Measurements from ENCODE around the gene CLEC4G. TPM values are rescaled to one million over a fixed set of nuclear protein-coding genes. Genes with fewer than 3 reads are reported as not detected.

The CLEC4G gene
- total and polyA plus RNA-seq, 9 donors, result 0.27 to 1.4 (median 0.46) TPM; not detected in 1

DNA sequence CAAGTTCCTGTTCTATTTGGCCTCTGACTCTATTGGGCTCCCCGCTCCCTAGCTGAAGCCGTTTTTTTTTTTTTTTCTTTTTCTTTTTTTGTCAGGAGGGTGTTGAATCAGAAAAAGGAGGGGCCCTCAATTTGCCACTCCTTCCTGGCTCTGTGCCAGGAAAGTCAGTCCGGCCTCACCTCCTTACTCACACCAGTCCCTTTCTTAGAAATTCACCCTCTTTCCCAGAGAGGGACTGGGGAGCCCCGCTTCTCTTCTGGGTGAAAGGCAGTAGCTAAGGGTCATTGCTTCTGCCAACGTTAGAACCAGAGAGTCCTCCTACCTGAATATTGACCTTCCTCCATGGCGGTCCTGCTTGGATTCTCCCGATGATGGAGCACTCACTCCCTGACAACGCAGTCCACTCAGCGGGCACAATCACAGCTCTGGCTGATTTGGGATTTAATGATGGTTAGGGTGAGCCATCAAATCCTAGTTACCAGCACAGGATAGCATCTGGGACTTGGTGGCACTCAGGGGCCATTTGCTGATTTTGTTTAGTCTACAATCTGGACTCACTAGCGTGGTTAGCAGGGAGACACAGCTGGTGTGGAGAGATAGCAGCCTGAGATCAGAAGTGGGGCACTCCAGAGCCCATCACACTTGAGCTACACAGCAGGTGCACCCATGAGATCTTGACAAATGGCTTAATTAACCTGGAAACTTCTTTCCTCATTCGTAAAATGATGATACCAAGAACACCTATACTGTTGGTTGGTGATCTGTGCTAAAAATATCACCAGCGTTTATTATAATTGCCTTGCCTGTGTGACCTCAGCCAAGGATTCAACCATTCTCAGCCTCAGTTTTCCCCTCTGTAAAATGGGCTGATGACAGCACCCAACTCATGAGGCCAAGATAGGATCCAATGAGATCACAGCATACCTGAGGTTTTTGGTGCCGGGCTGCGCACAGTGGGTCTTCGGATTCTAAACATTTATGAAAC is 32.2 kb downstream of the CLEC4G start:
- Histone ChIP-seq H3K9me3 (no peaks in the 10 kb centered on the region), H3K4me3 (no peak overlapping the region), H3K4me1 (ENCODE audit: insufficient read depth) (no peaks in the 10 kb centered on the region), H3K36me3 (no peaks in the 10 kb centered on the region), H3K27me3 (no peaks in the 10 kb centered on the region), H3K27ac (no peak overlapping the region)
- intact Hi-C loops (cut with DNase I), result no loop called here
- TF ChIP-seq, protein P1, sequence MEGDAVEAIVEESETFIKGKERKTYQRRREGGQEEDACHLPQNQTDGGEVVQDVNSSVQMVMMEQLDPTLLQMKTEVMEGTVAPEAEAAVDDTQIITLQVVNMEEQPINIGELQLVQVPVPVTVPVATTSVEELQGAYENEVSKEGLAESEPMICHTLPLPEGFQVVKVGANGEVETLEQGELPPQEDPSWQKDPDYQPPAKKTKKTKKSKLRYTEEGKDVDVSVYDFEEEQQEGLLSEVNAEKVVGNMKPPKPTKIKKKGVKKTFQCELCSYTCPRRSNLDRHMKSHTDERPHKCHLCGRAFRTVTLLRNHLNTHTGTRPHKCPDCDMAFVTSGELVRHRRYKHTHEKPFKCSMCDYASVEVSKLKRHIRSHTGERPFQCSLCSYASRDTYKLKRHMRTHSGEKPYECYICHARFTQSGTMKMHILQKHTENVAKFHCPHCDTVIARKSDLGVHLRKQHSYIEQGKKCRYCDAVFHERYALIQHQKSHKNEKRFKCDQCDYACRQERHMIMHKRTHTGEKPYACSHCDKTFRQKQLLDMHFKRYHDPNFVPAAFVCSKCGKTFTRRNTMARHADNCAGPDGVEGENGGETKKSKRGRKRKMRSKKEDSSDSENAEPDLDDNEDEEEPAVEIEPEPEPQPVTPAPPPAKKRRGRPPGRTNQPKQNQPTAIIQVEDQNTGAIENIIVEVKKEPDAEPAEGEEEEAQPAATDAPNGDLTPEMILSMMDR (IDR thresholded peaks at IDR 0.05), result no peak
- TF ChIP-seq POLR2A (IDR thresholded peaks at IDR 0.05) (no peak), EP300 (IDR thresholded peaks at IDR 0.05) (no peak)
- DNase-seq, result no peak
- WGBS, 3 donors, result 51 to 58% (median 51%) methylated on average over 15 of the region's 15 CpGs

DNA sequence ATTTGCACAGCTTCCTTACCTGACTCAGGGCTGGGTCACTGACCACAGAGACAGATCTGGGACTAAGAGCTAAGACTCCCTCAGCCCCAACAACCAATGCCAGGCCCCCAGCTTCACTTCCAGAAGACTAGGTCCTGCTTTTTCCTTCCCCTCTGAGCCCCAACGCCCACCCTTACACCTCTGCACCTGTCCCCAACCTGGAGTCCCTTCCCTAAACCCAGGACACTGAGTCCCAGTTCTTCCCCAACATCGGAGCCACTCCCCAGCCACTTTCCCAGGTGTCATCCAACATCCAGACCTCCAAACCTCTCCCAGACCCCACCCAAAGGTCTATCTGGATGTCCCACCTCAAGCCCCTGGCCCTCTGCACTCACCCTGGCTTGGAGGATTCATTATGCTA is 32.9 kb downstream of the CLEC4G start:
- Histone ChIP-seq H3K9me3 (no peaks in the 10 kb centered on the region), H3K4me3 (no peak overlapping the region), H3K4me1 (ENCODE audit: insufficient read depth) (no peaks in the 10 kb centered on the region), H3K27me3 (no peaks in the 10 kb centered on the region), H3K27ac (no peak overlapping the region), H3K36me3 (no peaks in the 10 kb centered on the region)
- WGBS, 3 donors, result 21 to 41% (median 32%) methylated on average over 2 of the region's 2 CpGs
- intact Hi-C loops (cut with DNase I), result no loop called here
- TF ChIP-seq POLR2A (IDR thresholded peaks at IDR 0.05) (no peak), EP300 (IDR thresholded peaks at IDR 0.05) (no peak)
- TF ChIP-seq, protein P1 (IDR thresholded peaks at IDR 0.05), result no peak
- DNase-seq, result no peak

DNA sequence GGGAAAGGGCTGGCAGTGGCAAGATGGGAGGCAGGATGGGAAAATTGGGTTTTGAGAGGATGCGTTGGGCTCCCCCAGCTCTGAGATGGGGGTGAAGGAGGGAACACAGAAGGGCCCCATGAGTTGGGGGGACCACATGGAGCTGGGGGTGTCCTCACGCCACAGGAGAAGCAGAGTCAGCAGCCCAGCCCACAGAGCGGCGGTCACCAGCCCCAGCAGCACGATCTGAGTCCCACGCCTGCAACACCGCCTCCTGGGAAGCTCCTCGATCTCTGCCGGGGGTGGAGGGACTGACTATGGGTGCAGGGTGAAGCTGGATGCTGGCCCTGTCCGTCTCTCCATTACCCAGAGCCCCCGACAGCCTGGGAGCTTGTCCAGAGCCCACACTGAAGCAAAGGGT is 33.3 kb downstream of the CLEC4G start:
- Histone ChIP-seq H3K4me1 (ENCODE audit: insufficient read depth) (no peaks in the 10 kb centered on the region), H3K4me3 (no peak overlapping the region), H3K27ac (no peak overlapping the region), H3K27me3 (no peaks in the 10 kb centered on the region), H3K9me3 (no peaks in the 10 kb centered on the region), H3K36me3 (no peaks in the 10 kb centered on the region)
- 18 to 27% (median 19%) methylated on average over 11 of the region's 11 CpGs for WGBS, 3 donors
- no peak for DNase-seq
- TF ChIP-seq POLR2A (IDR thresholded peaks at IDR 0.05) (no peak), EP300 (IDR thresholded peaks at IDR 0.05) (no peak)
- TF ChIP-seq, protein P1 (IDR thresholded peaks at IDR 0.05), result no peak
- intact Hi-C loops (cut with DNase I), result no loop called here

DNA sequence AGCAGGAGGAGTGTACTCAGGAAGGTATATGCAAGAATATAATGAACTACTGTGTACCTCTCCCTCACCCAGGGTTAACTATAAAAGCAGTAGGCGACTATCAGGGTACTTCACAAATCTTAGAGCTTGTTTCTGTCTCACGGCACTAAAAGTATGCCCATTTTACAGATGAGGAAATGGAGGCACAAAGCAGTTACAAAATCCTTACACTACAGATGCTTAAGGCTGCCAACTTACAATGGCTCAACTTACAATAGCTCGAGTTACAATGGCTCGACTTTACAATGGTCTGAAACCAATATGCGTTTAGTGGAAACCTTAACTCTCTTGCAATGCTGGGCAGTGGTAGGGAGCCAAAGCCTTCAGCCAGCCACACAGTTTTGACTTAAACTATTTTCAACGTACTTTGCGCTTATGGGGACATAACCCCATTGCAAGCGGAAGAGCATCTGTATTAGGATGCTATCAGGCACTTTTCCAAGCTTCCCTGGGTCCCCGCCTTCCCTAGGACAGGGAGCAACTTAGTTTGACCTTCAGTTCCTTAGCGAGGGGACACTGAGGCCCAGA is 34.1 kb downstream of the CLEC4G start:
- no peaks in the 10 kb centered on the region for H3K9me3 ChIP-seq
- H3K27ac ChIP-seq, result no peak overlapping the region
- no peaks in the 10 kb centered on the region for H3K27me3 ChIP-seq
- DNase-seq, result no peak
- intact Hi-C loops (cut with DNase I), result no loop called here
- TF ChIP-seq, protein P1 (IDR thresholded peaks at IDR 0.05), result no peak
- TF ChIP-seq POLR2A (IDR thresholded peaks at IDR 0.05), result no peak
- no peak for TF ChIP-seq EP300 (IDR thresholded peaks at IDR 0.05)
- 62 to 74% (median 63%) methylated on average over 10 of the region's 10 CpGs for WGBS, 3 donors
- H3K4me3 ChIP-seq, result no peak overlapping the region
- H3K4me1 ChIP-seq (ENCODE audit: insufficient read depth), result no peaks in the 10 kb centered on the region
- no peaks in the 10 kb centered on the region for H3K36me3 ChIP-seq
